Parathyroid adenoma (tissue), 2 donors: Measurements from ENCODE around the gene MDM2.
"Not testable (repeated sequence)": the region's sequence is repeated elsewhere in the genome, so short reads cannot be mapped to it uniquely, and the experiment has no call there.

Experiments
- H2AFZ ChIP-seq: fragments of 300-600 bp; sonication (generic); one replicate; pipeline ENCODE4 v1.7.0; 2017; ENCODE audit warnings: antibody characterized with exemption, mild to moderate bottlenecking
- H3K27ac ChIP-seq: fragments of 300-600 bp; sonication (generic); one replicate; pipeline ENCODE4 v1.7.0; 2017
- H3K27me3 ChIP-seq: fragments of 300-600 bp; sonication (generic); one replicate; pipeline ENCODE4 v1.7.0; 2017; ENCODE audit warnings: low read length; ENCODE audit not compliant: control insufficient read depth, insufficient read depth
- H3K36me3 ChIP-seq: fragments of 300-600 bp; sonication (generic); one replicate; pipeline ENCODE4 v1.7.0; 2017; ENCODE audit warnings: low read length; ENCODE audit not compliant: control insufficient read depth, insufficient read depth
- H3K4me1 ChIP-seq: fragments of 300-600 bp; sonication (generic); one replicate; pipeline ENCODE4 v1.7.0; 2017; ENCODE audit warnings: control low read depth
- H3K4me2 ChIP-seq: fragments of 300-600 bp; sonication (generic); one replicate; pipeline ENCODE4 v1.7.0; 2017; ENCODE audit warnings: low read length
- H3K4me3 ChIP-seq: fragments of 300-600 bp; sonication (generic); one replicate; pipeline ENCODE4 v1.7.0; 2017; ENCODE audit warnings: low read depth, low read length
- H3K79me2 ChIP-seq: fragments of 300-600 bp; sonication (generic); one replicate; pipeline ENCODE4 v1.7.0; 2017; ENCODE audit warnings: control low read depth
- H3K9ac ChIP-seq: fragments of 300-600 bp; sonication (generic); one replicate; pipeline ENCODE4 v1.7.0; 2017; ENCODE audit warnings: mild to moderate bottlenecking
- H3K9me3 ChIP-seq: fragments of 300-600 bp; sonication (generic); one replicate; pipeline ENCODE4 v1.7.0; 2017; ENCODE audit warnings: low read length; ENCODE audit not compliant: control insufficient read depth
- CTCF ChIP-seq: fragments of 300-600 bp; sonication (generic); IDR thresholded peaks from one replicate; pipeline ENCODE4 v1.7.0; 2017; ENCODE audit warnings: antibody characterized with exemption, mild to moderate bottlenecking
- donor health status: primary hyperparathyroidism.

The MDM2 gene

GRCh38 chr12:68798882-68799234 is 9.1 kb upstream of the MDM2 start:
- no peak overlapping the region for H3K4me3 ChIP-seq

GRCh38 chr12:68800294-68800693 is 7.7 kb upstream of the MDM2 start:
- no peaks in the 10 kb centered on the region for H3K79me2 ChIP-seq
- no peaks in the 10 kb centered on the region for H3K27me3 ChIP-seq
- H2AFZ ChIP-seq, result no peak overlapping the region
- no peak overlapping the region for H3K4me3 ChIP-seq
- H3K4me2 ChIP-seq, result no peak overlapping the region
- no peak for TF ChIP-seq CTCF
- no peak overlapping the region for H3K27ac ChIP-seq
- no peak overlapping the region for H3K9ac ChIP-seq
- H3K9me3 ChIP-seq, result no peaks in the 10 kb centered on the region
- H3K4me1 ChIP-seq, result no peaks in the 10 kb centered on the region
- no peaks in the 10 kb centered on the region for H3K36me3 ChIP-seq

More at GRCh38 chr12:68798882-68799234, 9.1 kb upstream of the MDM2 start:
- Histone ChIP-seq H3K4me1 (no peaks in the 10 kb centered on the region), H3K9me3 (no peaks in the 10 kb centered on the region), H3K27ac (no peak overlapping the region), H3K36me3 (no peaks in the 10 kb centered on the region), H3K4me2 (no peak overlapping the region), H3K9ac (no peak overlapping the region), H2AFZ (no peak overlapping the region), H3K27me3 (no peaks in the 10 kb centered on the region), H3K79me2 (no peaks in the 10 kb centered on the region)
- no peak for TF ChIP-seq CTCF

- not testable (repeated sequence) for H3K9me3 ChIP-seq, H3K4me2 ChIP-seq, H3K27ac ChIP-seq, H3K4me1 ChIP-seq, H3K36me3 ChIP-seq, H3K79me2 ChIP-seq, H3K4me3 ChIP-seq, H3K9ac ChIP-seq, H2AFZ ChIP-seq, H3K27me3 ChIP-seq
Observed at GRCh38 chr12:68801124-68801523, 6.9 kb upstream of the MDM2 start.

- not testable (repeated sequence) for H3K4me2 ChIP-seq, H3K79me2 ChIP-seq, H3K4me1 ChIP-seq, H2AFZ ChIP-seq, H3K27ac ChIP-seq, H3K27me3 ChIP-seq, H3K9ac ChIP-seq, H3K4me3 ChIP-seq, H3K36me3 ChIP-seq, H3K9me3 ChIP-seq
Observed at GRCh38 chr12:68802372-68802745, 5.6 kb upstream of the MDM2 start.

- H3K79me2 ChIP-seq, H3K36me3 ChIP-seq, H3K9me3 ChIP-seq, H3K4me2 ChIP-seq, H3K27me3 ChIP-seq, H3K4me3 ChIP-seq, H3K9ac ChIP-seq, H2AFZ ChIP-seq, H3K27ac ChIP-seq, H3K4me1 ChIP-seq: not testable (repeated sequence)
Observed at GRCh38 chr12:68802911-68803651, 4.9 kb upstream of the MDM2 start.

- no peaks in the 10 kb centered on the region for H3K36me3 ChIP-seq
- H3K27ac ChIP-seq, result no peak overlapping the region
- H3K79me2 ChIP-seq, result no peaks in the 10 kb centered on the region
- no peak for TF ChIP-seq CTCF
- no peaks in the 10 kb centered on the region for H3K4me1 ChIP-seq
- H3K27me3 ChIP-seq, result no peaks in the 10 kb centered on the region
- H3K9ac ChIP-seq, result no peak overlapping the region
- H3K9me3 ChIP-seq, result no peaks in the 10 kb centered on the region
- H3K4me2 ChIP-seq, result no peak overlapping the region
- H2AFZ ChIP-seq, result no peak overlapping the region
- H3K4me3 ChIP-seq, result no peak overlapping the region
Observed at GRCh38 chr12:68803948-68804656, 3.9 kb upstream of the MDM2 start.
